Adipose tissue (tissue), 3 donors: Measurements from ENCODE around the gene KIDINS220. TPM values are rescaled to one million over a fixed set of nuclear protein-coding genes. Genes with fewer than 3 reads are reported as not detected.

Source experiments
- H3K27ac ChIP-seq: one replicate; pipeline ENCODE4 v1.5.1; 2013; ENCODE audit warnings: low read depth, low read length
- WGBS, 3 donors: extraction: QIAGEN DNeasy Blood & Tissue Kit; methylation state at CpG; one replicate each; pipeline ENCODE4 v1.1.7; 2013; 5-methylcytosine and 5-hydroxymethylcytosine counted together
- polyA plus RNA-seq, 3 donors: library from polyadenylated mRNA; stranded (reverse); fragments of 200-250 nt; gene quantifications; one replicate each; pipeline ENCODE4 v1.2.3, GENCODE V29; 2013
- donor health status: healthy with polysubstance abuse.
- donor health status: Bipolar disorder and iron deficiency.
- donor health status: healthy.

KIDINS220 gene
- polyA plus RNA-seq, result 10 to 100 TPM; 10.8 to 17.4 (median 14.2) TPM

- 0 to 1% (median 1%) methylated on average over 56 to 67 of the region's 67 CpGs for WGBS, 3 donors
- H3K27ac ChIP-seq, result no peak within 1 kb of the TSS
These were observed at the start of gene KIDINS220 for GRCh38 chr2:8836971-8837794. Gene KIDINS220, minus strand, starts transcription at chr2:8837613. Its CDS starts 10,520 bp downstream, at chr2:8827093.

- H3K27ac ChIP-seq, result no peak overlapping the region
- WGBS, 3 donors, result 71 to 76% (median 75%) methylated on average over 2 of the region's 2 CpGs
These were observed 49.5 kb upstream of the KIDINS220 start for GRCh38 chr2:8886876-8887275.

GRCh38 chr2:8886202-8886518 lies 48.7 kb upstream of the KIDINS220 start:
- 71 to 79% (median 72%) methylated on average over 1 of the region's 1 CpG for WGBS, 3 donors

GRCh38 chr2:8885449-8886201 lies 48.2 kb upstream of the KIDINS220 start:
- whole genome bisulfite sequencing, 3 donors, result 93 to 97% (median 95%) methylated on average over 7 of the region's 7 CpGs
- no peak overlapping the region for H3K27ac ChIP-seq

More at GRCh38 chr2:8886202-8886518, 48.7 kb upstream of the KIDINS220 start:
- no peak overlapping the region for H3K27ac ChIP-seq

- no peak overlapping the region for H3K27ac ChIP-seq
- 93 to 98% (median 95%) methylated on average over 4 of the region's 4 CpGs for WGBS, 3 donors
These were observed 47.4 kb upstream of the KIDINS220 start for GRCh38 chr2:8884812-8885211.

- no peak overlapping the region for H3K27ac ChIP-seq
- 72 to 86% (median 84%) methylated on average over 5 of the region's 5 CpGs for WGBS, 3 donors
These were observed 44.7 kb upstream of the KIDINS220 start for GRCh38 chr2:8882094-8882493.

- no peak overlapping the region for H3K27ac ChIP-seq
- 95 to 97% (median 96%) methylated on average over 4 of the region's 4 CpGs for WGBS, 3 donors
These were observed 40.5 kb upstream of the KIDINS220 start for GRCh38 chr2:8877894-8878293.

- 80 to 91% (median 89%) methylated on average over 4 of the region's 4 CpGs for WGBS, 3 donors
- no peak overlapping the region for H3K27ac ChIP-seq
These were observed 39.9 kb upstream of the KIDINS220 start for GRCh38 chr2:8877332-8877731.

- no peak overlapping the region for H3K27ac ChIP-seq
These were observed 39.2 kb upstream of the KIDINS220 start for GRCh38 chr2:8876628-8877027.

- WGBS, 3 donors, result 41 to 54% (median 54%) methylated on average over 11 of the region's 11 CpGs
- H3K27ac ChIP-seq, result no peak overlapping the region
These were observed 35.5 kb upstream of the KIDINS220 start for GRCh38 chr2:8872821-8873432.

GRCh38 chr2:8870441-8870840 lies 33.0 kb upstream of the KIDINS220 start:
- 62 to 89% (median 85%) methylated on average over 2 of the region's 2 CpGs for WGBS, 3 donors
- no peak overlapping the region for H3K27ac ChIP-seq

GRCh38 chr2:8867363-8867762 lies 29.9 kb upstream of the KIDINS220 start:
- 84 to 90% (median 89%) methylated on average over 3 of the region's 3 CpGs for WGBS, 3 donors

GRCh38 chr2:8863331-8863953 lies 26.0 kb upstream of the KIDINS220 start:
- H3K27ac ChIP-seq, result no peak overlapping the region
- 76 to 92% (median 90%) methylated on average over 10 of the region's 10 CpGs for WGBS, 3 donors

More at GRCh38 chr2:8867363-8867762, 29.9 kb upstream of the KIDINS220 start:
- H3K27ac ChIP-seq, result no peak overlapping the region

- no peak overlapping the region for H3K27ac ChIP-seq
- WGBS, 3 donors, result 89 to 93% (median 90%) methylated on average over 7 of the region's 7 CpGs
These were observed 24.8 kb upstream of the KIDINS220 start for GRCh38 chr2:8862230-8862629.

- 78 to 97% (median 93%) methylated on average over 1 of the region's 1 CpG for WGBS, 3 donors
- no peak overlapping the region for H3K27ac ChIP-seq
These were observed 24.4 kb upstream of the KIDINS220 start for GRCh38 chr2:8861797-8862196.

GRCh38 chr2:8860239-8860638 lies 22.8 kb upstream of the KIDINS220 start:
- no peak overlapping the region for H3K27ac ChIP-seq
- 53 to 76% (median 74%) methylated on average over 2 of the region's 2 CpGs for WGBS, 3 donors

- whole genome bisulfite sequencing, 3 donors, result 43 to 82% (median 81%) methylated on average over 1 of the region's 1 CpG
These were observed 21.5 kb upstream of the KIDINS220 start for GRCh38 chr2:8858910-8859309.

GRCh38 chr2:8858264-8858663 lies 20.9 kb upstream of the KIDINS220 start:
- no peak overlapping the region for H3K27ac ChIP-seq
- 94 to 97% (median 95%) methylated on average over 7 of the region's 7 CpGs for WGBS, 3 donors

More at GRCh38 chr2:8858910-8859309, 21.5 kb upstream of the KIDINS220 start:
- no peak overlapping the region for H3K27ac ChIP-seq

GRCh38 chr2:8857709-8858108 lies 20.3 kb upstream of the KIDINS220 start:
- 94 to 95% (median 94%) methylated on average over 11 of the region's 11 CpGs for WGBS, 3 donors
- no peak overlapping the region for H3K27ac ChIP-seq
